H1 (cell line): ENCODE data around the gene SHISA6. TPM values are rescaled to one million over a fixed set of nuclear protein-coding genes. Genes with fewer than 3 reads are reported as not detected.

Experiments
- CTCF ChIA-PET: fragments of 300-600 bp; sonication (Branson Sonifier 250); formaldehyde crosslinking; loops from one replicate; lab custom pipeline; 2021; ENCODE audit not compliant: partially characterized antibody; lab: Charles Lee
- POLR2A ChIA-PET: fragments of 300-600 bp; sonication (Branson Sonifier 250); formaldehyde crosslinking; loops from one replicate; lab custom pipeline; 2021; ENCODE audit warnings: inconsistent platforms; ENCODE audit not compliant: partially characterized antibody; lab: Charles Lee
- DNase-seq, 2 experiments: peaks; one replicate each; pipeline versions ENCODE4 v3.0.0 to v3.0.0-alpha.2; 2010 to 2022; ENCODE audit warnings: low spot score in 2 of 2, low read depth in 1 of 2, mixed read lengths in 1 of 2
- FAIRE-seq: peaks from 2 replicates; lab custom pipeline; 2011; peaks lifted over from hg19 to GRCh38; lab: Jason Lieb, UNC
- H2AFZ ChIP-seq: 2 replicates; pipeline ENCODE4 v1.8.1; 2012; ENCODE audit warnings: low read length, inconsistent platforms
- H2AK5ac ChIP-seq: 2 replicates; pipeline ENCODE4 v1.6.1; 2013; ENCODE audit warnings: low read depth, low read length
- H2BK120ac ChIP-seq: replicated peaks from 2 replicates; pipeline ENCODE3; 2013; ENCODE audit warnings: low read depth, low read length, inconsistent platforms
- H2BK12ac ChIP-seq: 2 replicates; pipeline ENCODE4 v1.6.1; 2013; ENCODE audit warnings: low read depth, low read length
- H2BK15ac ChIP-seq: 2 replicates; pipeline ENCODE4 v1.6.1; 2013; ENCODE audit warnings: low read length
- H2BK20ac ChIP-seq: 2 replicates; pipeline ENCODE4 v1.6.1; 2013; ENCODE audit warnings: low read length
- H2BK5ac ChIP-seq: 2 replicates; pipeline ENCODE4 v1.6.1; 2013; ENCODE audit warnings: low read depth, low read length
- H3K14ac ChIP-seq: 2 replicates; pipeline ENCODE4 v1.6.1; 2013; ENCODE audit warnings: inconsistent platforms; ENCODE audit not compliant: insufficient read length
- H3K18ac ChIP-seq: 2 replicates; pipeline ENCODE4 v1.6.1; 2013; ENCODE audit warnings: low read length; ENCODE audit errors: extremely low read depth
- H3K23ac ChIP-seq: 2 replicates; pipeline ENCODE4 v1.6.1; 2013; ENCODE audit warnings: inconsistent platforms; ENCODE audit not compliant: insufficient read length
- H3K23me2 ChIP-seq: 2 replicates; pipeline ENCODE4 v1.6.1; 2013; ENCODE audit warnings: low read depth, low read length
- H3K27ac ChIP-seq: 2 replicates; pipeline ENCODE4 v1.6.1; 2011; ENCODE audit warnings: low read depth, low read length, inconsistent platforms
- H3K27me3 ChIP-seq, 4 experiments: replicated peaks in 1 of 4; 1 replicate in 1 of 4; 2 replicates in 3 of 4; pipeline versions ENCODE4 v1.6.1 to v1.8.1; 2011 to 2013; ENCODE audit warnings: low read length in 3 of 4, mild to moderate bottlenecking in 3 of 4, inconsistent platforms in 2 of 4, mixed read lengths in 2 of 4, moderate library complexity in 1 of 4; ENCODE audit not compliant: control insufficient read depth in 3 of 4, insufficient read depth in 3 of 4; ENCODE audit errors: extremely low read depth in 1 of 4
- H3K36me3 ChIP-seq, 4 experiments: 2 replicates each; pipeline versions ENCODE4 v1.6.1 to v1.8.1; 2011 to 2013; ENCODE audit warnings: mild to moderate bottlenecking in 4 of 4, low read length in 3 of 4, moderate library complexity in 2 of 4, control low read depth in 1 of 4, inconsistent platforms in 1 of 4; ENCODE audit not compliant: insufficient read depth in 4 of 4, control insufficient read depth in 2 of 4
- H3K4ac ChIP-seq: replicated peaks from 2 replicates; pipeline ENCODE3; 2013; ENCODE audit warnings: low read length, low read depth, mixed read lengths, inconsistent platforms; ENCODE audit not compliant: insufficient read length
- H3K4me1 ChIP-seq, 4 experiments: replicated peaks in 1 of 4; 1 replicate in 1 of 4; 2 replicates in 3 of 4; pipeline versions ENCODE4 v1.6.1 to v1.8.1; 2011 to 2013; ENCODE audit warnings: low read length in 3 of 4, inconsistent platforms in 2 of 4, mixed read lengths in 1 of 4; ENCODE audit not compliant: insufficient read depth in 4 of 4, control insufficient read depth in 3 of 4
- H3K4me2 ChIP-seq, 2 experiments: 2 replicates each; pipeline versions ENCODE4 v1.6.1 to v1.8.1; 2011 to 2013; ENCODE audit warnings: low read depth in 2 of 2, low read length in 2 of 2, control low read depth in 1 of 2, inconsistent platforms in 1 of 2, mild to moderate bottlenecking in 1 of 2; ENCODE audit not compliant: insufficient read depth in 1 of 2
- H3K4me3 ChIP-seq, 4 experiments: fragments of 200-600, 300-600 bp in 1 of 4; sonication (generic), shearing (Covaris generic), sonication (Bioruptor Twin) in 1 of 4; 2 replicates each; pipeline versions ENCODE4 v1.5.1 to v1.8.1; 2011 to 2016; ENCODE audit warnings: low read length in 4 of 4, low read depth in 3 of 4, control low read depth in 2 of 4, inconsistent platforms in 2 of 4, mild to moderate bottlenecking in 2 of 4, mixed read lengths in 1 of 4, moderate library complexity in 1 of 4; ENCODE audit not compliant: insufficient read depth in 2 of 4; ENCODE audit errors: extremely low read depth in 1 of 4
- H3K56ac ChIP-seq: replicated peaks from 2 replicates; pipeline ENCODE3; 2013; ENCODE audit warnings: low read depth, mild to moderate bottlenecking, mixed read lengths, low read length, inconsistent platforms; ENCODE audit not compliant: insufficient read length
- H3K79me1 ChIP-seq: 2 replicates; pipeline ENCODE4 v1.6.1; 2013; ENCODE audit warnings: low read depth, low read length, control low read depth
- H3K79me2 ChIP-seq, 2 experiments: 2 replicates each; pipeline versions ENCODE4 v1.6.1 to v1.8.1; 2012 to 2013; ENCODE audit warnings: low read length in 2 of 2, mild to moderate bottlenecking in 2 of 2, inconsistent platforms in 1 of 2; ENCODE audit not compliant: insufficient read depth in 2 of 2, control insufficient read depth in 1 of 2
- H3K9ac ChIP-seq, 4 experiments: replicated peaks in 1 of 4; 1 replicate in 1 of 4; 2 replicates in 3 of 4; pipeline versions ENCODE4 v1.6.1 to v1.8.1; 2011 to 2013; ENCODE audit warnings: low read depth in 3 of 4, low read length in 3 of 4, control low read depth in 2 of 4, mild to moderate bottlenecking in 2 of 4, moderate library complexity in 2 of 4, inconsistent platforms in 1 of 4; ENCODE audit errors: extremely low read depth in 1 of 4
- H3K9me3 ChIP-seq, 2 experiments: 2 replicates each; pipeline versions ENCODE4 v1.6.1 to v1.8.1; 2012 to 2013; ENCODE audit warnings: mild to moderate bottlenecking in 2 of 2, moderate library complexity in 2 of 2, control low read depth in 1 of 2, inconsistent platforms in 1 of 2, low read depth in 1 of 2, low read length in 1 of 2, mixed read lengths in 1 of 2; ENCODE audit not compliant: insufficient read depth in 2 of 2
- H4K20me1 ChIP-seq, 2 experiments: replicated peaks in 1 of 2; 2 replicates each; pipeline versions ENCODE3 to v1.8.1; 2011 to 2013; ENCODE audit warnings: inconsistent platforms in 2 of 2, low read length in 2 of 2, mild to moderate bottlenecking in 1 of 2; ENCODE audit not compliant: insufficient read depth in 2 of 2, control insufficient read depth in 1 of 2
- H4K5ac ChIP-seq: 2 replicates; pipeline ENCODE4 v1.6.1; 2013; ENCODE audit warnings: low read length, low read depth, mixed read lengths, inconsistent platforms; ENCODE audit not compliant: insufficient read length
- H4K8ac ChIP-seq: 2 replicates; pipeline ENCODE4 v1.8.0; 2013; ENCODE audit warnings: mild to moderate bottlenecking, moderate library complexity, low read length, inconsistent platforms; ENCODE audit not compliant: insufficient read depth; ENCODE audit errors: extremely low read depth
- H4K91ac ChIP-seq: replicated peaks from 2 replicates; pipeline ENCODE3; 2013; ENCODE audit warnings: low read length, mixed read lengths, inconsistent platforms; ENCODE audit not compliant: insufficient read length
- CBX5 ChIP-seq: fragments of 300-800, 300-1000 bp; sonication (generic); IDR thresholded peaks from 2 replicates; pipeline ENCODE4 v1.7.1; 2016; ENCODE audit warnings: antibody characterized with exemption, low read length, low read depth
- CHD1 ChIP-seq: IDR thresholded peaks from 2 replicates; pipeline ENCODE4 v1.6.1; 2012; ENCODE audit warnings: low read depth, low read length, improper control_type of control experiment
- MAFK ChIP-seq: IDR thresholded peaks from 2 replicates; pipeline ENCODE4 v1.6.1; 2012; ENCODE audit warnings: low read depth, mild to moderate bottlenecking, improper control_type of control experiment, low read length
- POLR2A ChIP-seq, 2 experiments: IDR thresholded peaks; 1 replicate in 1 of 2; 2 replicates in 1 of 2; pipeline ENCODE4 v1.6.1; 2011; ENCODE audit warnings: low read depth in 2 of 2, low read length in 2 of 2, mild to moderate bottlenecking in 2 of 2; ENCODE audit errors: control extremely low read depth in 1 of 2
- RAD21 ChIP-seq, 2 experiments: IDR thresholded peaks in 1 of 2; conservative IDR thresholded peaks in 1 of 2; 2 replicates each; pipeline ENCODE4 v1.6.1; 2011; ENCODE audit warnings: low read depth in 2 of 2, low read length in 2 of 2, improper control_type of control experiment in 1 of 2, inconsistent platforms in 1 of 2, mild to moderate bottlenecking in 1 of 2, moderate library complexity in 1 of 2
- WGBS, 2 experiments: shearing (Covaris generic) in 1 of 2; methylation state at CpG; one replicate each; pipeline versions ENCODE4 v1.1.6 to v1.1.7; 2013 to 2015; ENCODE audit warnings: low lambda C conversion rate in 2 of 2, mixed read lengths in 2 of 2, inconsistent platforms in 1 of 2, low coverage in 1 of 2, missing lambda C conversion rate in 1 of 2; ENCODE audit not compliant: insufficient replicate concordance in 2 of 2, insufficient coverage in 1 of 2, insufficient read length in 1 of 2; ENCODE audit errors: extremely low coverage in 1 of 2, missing lambda C conversion rate in 1 of 2; 5-methylcytosine and 5-hydroxymethylcytosine counted together
- polyA plus RNA-seq, 7 experiments: library from polyadenylated mRNA; depleted of rRNA in 3 of 7; stranded (reverse) in 5 of 7; unstranded in 2 of 7; fragments of >200 nt in 5 of 7; fragments of 200-250 nt in 2 of 7; gene quantifications; 1 replicate in 5 of 7; 2 replicates in 1 of 7; 4 replicates in 1 of 7; pipeline versions ENCODE4 v1.2.1 to v1.2.3, GENCODE V29; 2011 to 2013; ENCODE audit warnings: missing spikeins in 2 of 7, mixed read lengths in 2 of 7
- total RNA-seq: library from RNA; stranded (reverse); fragmentation: NEBNext Ultra II Directional; extraction: Animal tissue kit (Norgen Biotek cat#: 25700); gene quantifications from 2 replicates; pipeline ENCODE4 v1.2.1, GENCODE V29; 2021
- TF ChIP-seq, protein P1 (sequence below), 3 experiments: IDR thresholded peaks; 1 replicate in 2 of 3; 2 replicates in 1 of 3; pipeline versions ENCODE4 v1.5.1 to v1.6.1; 2011; ENCODE audit warnings: low read length in 3 of 3, mild to moderate bottlenecking in 3 of 3, inconsistent platforms in 2 of 3, low read depth in 1 of 3, moderate library complexity in 1 of 3; ENCODE audit not compliant: insufficient read depth in 1 of 3; ENCODE audit errors: control extremely low read depth in 1 of 3
- TF ChIP-seq, protein P2 (sequence below): IDR thresholded peaks from 2 replicates; pipeline ENCODE4 v1.6.1; 2011; ENCODE audit warnings: low read length, improper control_type of control experiment

SHISA6 gene
- total and polyA plus RNA-seq, 2 of the 8 experiments (the other 6 are each of a cell fraction or from before 2014, with no cell fraction given): 2.9 to 4.8 TPM

DNA sequence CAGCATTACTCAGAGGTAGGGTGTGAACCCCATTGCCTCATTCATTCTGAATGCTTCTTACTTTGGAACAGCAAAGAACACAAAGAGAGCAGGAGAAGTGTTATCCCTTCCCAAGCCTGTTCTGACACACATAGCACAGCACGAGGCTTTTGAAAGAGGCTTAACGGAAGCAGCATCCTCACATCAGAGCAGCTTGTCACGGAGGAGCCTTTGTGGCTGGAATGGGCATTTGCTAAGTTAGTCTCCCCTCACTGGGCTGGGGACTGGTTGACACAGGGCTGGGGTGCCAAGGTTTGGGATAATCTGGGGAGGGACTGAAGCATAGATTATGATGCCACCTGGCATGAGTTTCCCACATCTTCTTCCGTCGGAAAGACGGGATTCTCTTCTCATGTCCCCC is 189.7 kb downstream of the SHISA6 start:
- no peaks in the 10 kb centered on the region for H4K20me1 ChIP-seq
- H2BK5ac ChIP-seq: no peak overlapping the region
- no peak for DNase-seq
- no peaks in the 10 kb centered on the region for H3K27me3 ChIP-seq
- CTCF ChIA-PET: interaction anchor here (1.2 kb wide), 1 partner anchor 39 kb away, joined by 3 read pairs; no protein-coding TSS in a partner anchor
- H2AFZ ChIP-seq: no peak overlapping the region
- 86% methylated on average over 6 of the region's 6 CpGs; no CpG with 5 or more reads in 1 of the 2 experiments for WGBS, 2 experiments
- no peak overlapping the region for H2BK20ac ChIP-seq
- H3K4me1 ChIP-seq: no peaks in the 10 kb centered on the region
- no peak overlapping the region for H3K18ac ChIP-seq
- no peak overlapping the region for H3K56ac ChIP-seq
- no peak overlapping the region for H2BK12ac ChIP-seq
- no peak overlapping the region for H3K14ac ChIP-seq
- H3K79me1 ChIP-seq: no peaks in the 10 kb centered on the region
- no peak overlapping the region for H2BK15ac ChIP-seq
- no peaks in the 10 kb centered on the region for H3K23me2 ChIP-seq
- H3K79me2 ChIP-seq: no peaks in the 10 kb centered on the region
- H3K9ac ChIP-seq: no peak overlapping the region
- TF ChIP-seq CBX5 (no peak), RAD21 (IDR thresholded peaks at IDR 0.05 in 1 of 2, conservative IDR thresholded peaks at IDR 0.05 in 1 of 2; ENCODE audit: low read depth in 2 of 2, low read length in 2 of 2) (no peak), CHD1 (no peak), MAFK (no peak), POLR2A (IDR thresholded peaks at IDR 0.05; ENCODE audit: control extremely low read depth in 1 of 2, low read depth in 2 of 2, low read length in 2 of 2) (no peak)
- TF ChIP-seq, protein P1, sequence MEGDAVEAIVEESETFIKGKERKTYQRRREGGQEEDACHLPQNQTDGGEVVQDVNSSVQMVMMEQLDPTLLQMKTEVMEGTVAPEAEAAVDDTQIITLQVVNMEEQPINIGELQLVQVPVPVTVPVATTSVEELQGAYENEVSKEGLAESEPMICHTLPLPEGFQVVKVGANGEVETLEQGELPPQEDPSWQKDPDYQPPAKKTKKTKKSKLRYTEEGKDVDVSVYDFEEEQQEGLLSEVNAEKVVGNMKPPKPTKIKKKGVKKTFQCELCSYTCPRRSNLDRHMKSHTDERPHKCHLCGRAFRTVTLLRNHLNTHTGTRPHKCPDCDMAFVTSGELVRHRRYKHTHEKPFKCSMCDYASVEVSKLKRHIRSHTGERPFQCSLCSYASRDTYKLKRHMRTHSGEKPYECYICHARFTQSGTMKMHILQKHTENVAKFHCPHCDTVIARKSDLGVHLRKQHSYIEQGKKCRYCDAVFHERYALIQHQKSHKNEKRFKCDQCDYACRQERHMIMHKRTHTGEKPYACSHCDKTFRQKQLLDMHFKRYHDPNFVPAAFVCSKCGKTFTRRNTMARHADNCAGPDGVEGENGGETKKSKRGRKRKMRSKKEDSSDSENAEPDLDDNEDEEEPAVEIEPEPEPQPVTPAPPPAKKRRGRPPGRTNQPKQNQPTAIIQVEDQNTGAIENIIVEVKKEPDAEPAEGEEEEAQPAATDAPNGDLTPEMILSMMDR (IDR thresholded peaks at IDR 0.05; ENCODE audit: control extremely low read depth in 1 of 3, insufficient read depth in 1 of 3, low read depth in 1 of 3, low read length in 3 of 3): no peak
- TF ChIP-seq, protein P2, sequence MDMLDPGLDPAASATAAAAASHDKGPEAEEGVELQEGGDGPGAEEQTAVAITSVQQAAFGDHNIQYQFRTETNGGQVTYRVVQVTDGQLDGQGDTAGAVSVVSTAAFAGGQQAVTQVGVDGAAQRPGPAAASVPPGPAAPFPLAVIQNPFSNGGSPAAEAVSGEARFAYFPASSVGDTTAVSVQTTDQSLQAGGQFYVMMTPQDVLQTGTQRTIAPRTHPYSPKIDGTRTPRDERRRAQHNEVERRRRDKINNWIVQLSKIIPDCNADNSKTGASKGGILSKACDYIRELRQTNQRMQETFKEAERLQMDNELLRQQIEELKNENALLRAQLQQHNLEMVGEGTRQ: no peak
- H2BK120ac ChIP-seq: no peak overlapping the region
- H2AK5ac ChIP-seq: no peak overlapping the region
- H3K9me3 ChIP-seq: no peaks in the 10 kb centered on the region; a peak in 1 of 4 replicates
- H3K27ac ChIP-seq: no peak overlapping the region
- POLR2A ChIA-PET: no interaction called here
- H4K91ac ChIP-seq: no peak overlapping the region
- H3K4me2 ChIP-seq: no peak overlapping the region
- no peak overlapping the region for H3K4ac ChIP-seq
- no peak for FAIRE-seq
- no peak overlapping the region for H4K5ac ChIP-seq
- H4K8ac ChIP-seq: no peak overlapping the region
- H3K4me3 ChIP-seq: no peak overlapping the region
- no peaks in the 10 kb centered on the region; a peak in 1 of 8 replicates for H3K36me3 ChIP-seq
- no peak overlapping the region for H3K23ac ChIP-seq
